HEK293 (cell line): ENCODE data around the gene BCKDHB.

Experiments
- CTCF ChIP-seq: fragments of 450-650 bp; formaldehyde crosslinking; IDR thresholded peaks from 2 replicates; pipeline ENCODE4 v1.5.1; 2016; ENCODE audit warnings: missing biosample characterization, missing genetic modification characterization
- PBX3 ChIP-seq: sonication (generic); formaldehyde crosslinking; IDR thresholded peaks from 2 replicates; pipeline ENCODE4 v1.8.1; 2022; ENCODE audit warnings: mild to moderate bottlenecking, moderate library complexity, missing genetic modification reagents
- ZNF114 ChIP-seq: fragments of 450-650 bp; formaldehyde crosslinking; IDR thresholded peaks from 2 replicates; pipeline ENCODE4 v1.5.0; 2017; ENCODE audit warnings: missing biosample characterization, missing genetic modification characterization

GRCh38 chr6:80251321-80251720 lies 144.8 kb downstream of the BCKDHB start:
- TF ChIP-seq CTCF (no peak), PBX3 (CRISPR knock-in tag) (no peak), ZNF114 (tag by site-specific recombination) (no peak)
